DMS153 (cell line): ENCODE data around the gene TRMT44.
"Not testable (repeated sequence)": the region's sequence is repeated elsewhere in the genome, so short reads cannot be mapped to it uniquely, and the experiment has no call there.

Source experiments
- DNase-seq: peaks from one replicate; lab custom pipeline; 2025; lab: John Stamatoyannopoulos, UW

Gene TRMT44

DNA sequence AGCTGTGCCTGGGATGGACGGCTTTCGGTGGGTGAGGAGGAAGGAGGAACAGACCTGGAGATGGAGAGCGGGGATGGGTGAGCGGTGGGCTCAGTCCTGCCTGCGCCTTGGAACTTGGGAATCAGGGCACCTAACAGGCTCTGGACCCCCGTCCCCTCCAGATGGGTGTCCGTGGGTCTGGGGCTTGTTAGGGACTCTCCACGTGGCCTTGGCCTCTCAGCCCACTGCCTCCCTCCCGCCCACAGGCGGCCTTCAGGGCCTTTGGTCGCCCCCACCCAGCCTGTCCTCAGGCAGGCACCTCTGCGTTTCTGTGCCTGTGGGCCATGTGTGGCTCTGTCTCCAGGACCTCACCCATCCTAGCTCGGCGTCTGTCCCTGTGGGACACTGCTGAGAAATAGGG, 29.0 kb downstream of the TRMT44 start:
- DNase-seq: no peak

DNA sequence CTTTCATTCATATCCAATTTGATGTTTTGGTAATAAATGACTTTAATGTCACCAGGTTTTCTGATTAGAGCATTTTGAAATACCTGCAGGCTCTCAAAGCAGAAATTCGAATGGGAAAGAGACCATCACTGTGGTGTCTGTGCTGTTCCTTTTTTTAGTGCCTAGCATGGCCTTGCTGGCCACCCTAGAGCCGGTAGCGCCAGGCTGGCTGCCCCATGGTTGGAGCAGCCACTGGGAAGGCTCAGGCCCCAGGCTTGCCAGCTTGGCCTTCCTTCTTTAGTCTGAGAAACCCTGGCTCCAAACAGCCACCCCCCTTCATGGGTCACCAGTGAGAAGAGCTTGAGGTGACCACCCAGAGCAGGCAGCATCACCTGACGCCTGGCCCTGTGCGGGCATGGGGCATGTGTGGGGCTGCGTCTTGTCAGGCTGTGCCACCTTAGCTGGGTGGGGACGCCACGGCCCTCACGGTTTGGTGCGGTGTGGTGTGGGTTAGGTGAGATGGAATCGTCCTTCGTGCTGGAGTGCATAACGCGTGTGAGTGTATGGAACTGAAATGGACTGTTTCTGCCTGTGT, 30.0 kb downstream of the TRMT44 start:
- DNase-seq: no peak

DNA sequence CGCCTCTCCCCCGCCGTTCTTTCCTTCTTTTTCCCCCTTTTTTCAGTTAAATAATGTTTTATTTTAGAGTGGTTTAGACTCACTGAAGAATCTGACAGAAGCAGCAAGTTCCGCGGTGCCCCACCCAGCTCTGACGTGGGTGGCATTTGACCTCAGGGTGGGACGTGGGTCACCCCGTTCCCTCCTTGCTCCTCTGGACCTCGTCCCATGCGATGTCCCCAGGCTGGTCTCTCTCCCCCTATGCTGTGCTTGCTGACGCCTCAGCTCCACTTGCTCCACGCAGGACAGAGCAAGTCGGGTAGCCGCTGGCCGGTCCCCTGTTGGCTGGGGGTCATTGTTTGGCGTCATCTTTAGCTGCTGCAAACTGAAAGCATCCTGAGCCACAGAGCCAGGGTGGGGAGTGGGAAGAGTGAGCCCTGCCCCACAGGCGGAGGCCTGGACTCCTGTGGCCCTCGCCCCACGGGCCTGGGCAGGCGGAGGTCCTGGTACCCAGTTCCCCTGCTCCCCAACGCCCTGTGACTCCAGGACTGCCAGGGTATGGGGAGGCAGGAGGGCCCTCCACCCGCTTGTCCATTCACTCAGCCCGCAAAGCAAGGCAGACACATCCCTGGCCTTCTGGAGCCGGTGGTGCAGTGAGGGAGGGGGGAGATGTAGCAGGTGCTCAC, 30.8 kb downstream of the TRMT44 start:
- DNase-seq: no peak

DNA sequence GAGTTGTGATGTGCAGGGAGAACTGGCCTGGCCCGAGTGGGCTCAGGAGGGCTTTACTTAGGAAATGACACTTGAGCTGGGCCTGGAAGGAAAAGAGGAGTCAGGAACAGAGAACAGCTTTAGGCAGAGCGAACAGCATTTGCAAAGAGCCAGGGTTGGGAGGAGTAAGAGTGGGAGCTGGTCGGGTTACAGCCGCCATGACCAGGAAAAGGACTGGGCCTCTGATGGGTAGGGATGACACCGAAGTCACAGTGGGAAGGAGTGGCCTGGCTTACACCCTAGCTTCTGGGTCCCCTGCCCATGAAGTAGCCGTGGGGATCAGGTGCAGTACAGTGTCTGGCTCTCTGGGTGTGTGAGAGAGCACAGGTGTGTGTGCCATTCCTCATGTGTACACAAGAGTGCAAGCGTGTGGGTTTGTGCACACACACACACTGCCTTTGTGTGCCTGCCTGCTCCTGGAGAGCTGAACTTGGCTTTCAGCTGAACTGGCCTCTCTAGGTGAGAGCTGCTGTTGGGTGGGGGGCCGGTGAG, 31.6 kb downstream of the TRMT44 start:
- DNase-seq: no peak

DNA sequence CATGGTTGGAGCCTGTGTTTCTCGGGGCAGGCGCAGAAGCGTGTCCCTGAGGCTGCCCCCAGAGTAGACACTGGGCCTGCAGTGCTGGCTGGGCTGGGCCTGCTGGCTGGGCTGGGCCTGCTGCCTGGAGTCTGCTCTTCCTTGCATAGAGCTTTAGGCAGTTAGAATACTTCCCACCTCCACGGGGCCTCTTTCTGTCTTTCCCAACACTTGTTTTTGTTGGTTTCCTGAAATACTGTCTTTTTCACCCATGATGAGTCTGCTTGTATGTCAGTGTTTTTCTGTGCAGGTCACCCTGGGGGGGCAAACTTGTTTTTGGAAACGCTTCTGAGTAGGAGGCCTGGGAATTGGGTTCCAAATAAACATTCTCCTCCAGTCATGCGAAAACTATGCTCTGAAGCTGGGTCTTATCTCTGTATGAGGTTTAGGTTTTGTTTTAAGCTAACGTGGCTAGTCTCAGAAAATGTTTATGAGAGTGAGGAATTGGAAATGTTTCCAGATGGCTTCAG, 32.2 kb downstream of the TRMT44 start:
- no peak for DNase-seq

- DNase-seq: no peak
Observed at GRCh38 chr4:8473198-8473919, 32.8 kb downstream of the TRMT44 start.

DNA sequence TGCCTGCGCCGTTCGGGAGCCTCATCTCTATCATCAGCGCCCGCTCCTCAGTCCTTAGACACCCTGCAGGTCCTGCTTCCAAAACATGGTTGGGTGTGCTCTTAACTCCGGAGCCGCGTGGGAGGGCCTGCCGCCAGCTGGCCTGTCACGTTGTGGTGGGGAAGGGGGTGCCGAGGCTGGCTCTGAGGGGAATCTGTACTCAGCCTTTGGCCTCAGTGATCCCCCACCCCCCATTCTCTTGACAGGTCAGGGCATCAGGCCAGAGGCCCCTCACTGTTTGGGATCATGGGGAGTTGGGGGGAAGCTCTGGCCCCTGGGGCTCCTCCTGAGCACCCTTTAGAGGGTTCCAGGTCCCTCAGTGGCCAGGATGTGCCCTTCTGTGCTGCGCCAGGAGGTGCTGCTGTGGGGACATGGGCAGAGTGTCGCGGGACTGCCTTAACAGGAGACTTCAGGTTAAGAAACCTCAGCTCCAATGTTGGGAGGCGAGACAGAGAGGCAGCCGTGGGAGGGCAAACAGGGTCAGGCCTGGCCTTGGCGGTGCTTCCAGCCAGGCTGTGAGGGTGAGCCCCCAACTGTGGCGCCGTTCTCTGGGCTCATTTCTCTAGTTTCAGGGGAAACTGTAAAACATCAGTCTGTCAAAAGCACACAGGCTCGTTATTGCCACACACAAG, 33.5 kb downstream of the TRMT44 start:
- no peak for DNase-seq

- no peak for DNase-seq
Observed at GRCh38 chr4:8474856-8475255, 34.3 kb downstream of the TRMT44 start.

DNA sequence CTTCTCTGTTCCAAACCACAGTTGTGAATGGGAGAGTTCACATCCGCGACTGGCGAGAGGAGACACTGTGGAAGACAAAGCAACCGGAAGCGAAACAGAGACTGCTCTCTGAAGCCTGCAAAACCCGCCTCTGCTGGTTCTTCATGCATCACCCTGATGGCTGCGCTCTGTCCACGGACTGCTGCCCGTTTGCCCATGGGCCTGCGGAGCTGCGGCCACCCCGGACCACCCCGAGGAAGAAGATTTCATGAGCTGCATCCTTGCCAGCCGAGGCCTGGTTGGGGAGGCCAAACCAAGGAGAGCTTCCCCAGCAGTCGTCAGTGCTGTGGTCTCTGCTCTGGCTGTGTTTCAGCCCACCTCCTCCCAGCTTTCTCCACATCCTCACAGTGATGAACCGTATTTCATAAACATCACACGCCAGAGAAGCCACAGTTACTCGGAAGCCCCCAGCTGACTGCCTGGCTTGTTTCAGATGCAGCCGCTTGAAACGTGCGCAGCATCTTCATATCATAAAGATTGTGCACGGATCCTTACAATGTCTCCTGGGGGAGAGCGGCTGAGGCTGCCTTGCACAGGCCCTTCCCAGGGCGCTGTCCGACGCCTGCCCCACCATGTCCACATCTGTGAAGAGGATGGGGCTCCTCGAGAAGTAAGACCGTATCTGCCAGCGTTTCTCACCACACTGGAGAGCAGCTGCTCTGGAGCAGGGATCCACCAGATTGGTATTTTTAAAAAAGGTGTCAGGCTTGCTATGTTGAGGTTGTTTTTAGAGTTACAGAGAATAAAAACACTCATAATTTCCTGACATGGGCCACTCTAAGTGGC, 35.4 kb downstream of the TRMT44 start:
- no peak for DNase-seq

- no peak for DNase-seq
Observed at GRCh38 chr4:8477095-8477635, 36.6 kb downstream of the TRMT44 start.

DNA sequence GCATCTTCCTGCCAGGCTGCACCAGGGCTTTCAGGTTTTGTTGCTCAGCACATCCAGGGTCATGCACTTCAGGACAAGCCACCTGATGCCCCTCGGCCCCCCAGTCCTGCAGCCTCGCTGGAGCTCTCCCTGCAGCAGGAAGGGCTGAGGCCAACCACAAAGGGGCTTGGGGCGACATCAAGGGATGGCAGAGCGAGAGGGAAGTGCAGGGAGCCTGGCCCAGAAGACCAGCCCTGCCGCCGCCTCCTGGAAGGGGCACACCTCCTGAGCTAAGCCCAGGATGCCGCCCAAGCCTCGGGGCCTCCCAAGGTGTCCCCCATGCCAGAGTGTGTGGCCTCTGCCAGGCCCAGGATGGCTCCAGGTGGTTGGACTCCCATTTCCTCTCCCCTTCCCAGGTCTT, 37.1 kb downstream of the TRMT44 start:
- no peak for DNase-seq

- no peak for DNase-seq
Observed at GRCh38 chr4:8478371-8478770, 37.8 kb downstream of the TRMT44 start.

GRCh38 chr4:8478801-8479744, 38.5 kb downstream of the TRMT44 start:
- no peak for DNase-seq

- DNase-seq: no peak
Observed at GRCh38 chr4:8480221-8480620, 39.6 kb downstream of the TRMT44 start.

GRCh38 chr4:8486643-8487042, 46.1 kb downstream of the TRMT44 start:
- DNase-seq: not testable (repeated sequence)

DNA sequence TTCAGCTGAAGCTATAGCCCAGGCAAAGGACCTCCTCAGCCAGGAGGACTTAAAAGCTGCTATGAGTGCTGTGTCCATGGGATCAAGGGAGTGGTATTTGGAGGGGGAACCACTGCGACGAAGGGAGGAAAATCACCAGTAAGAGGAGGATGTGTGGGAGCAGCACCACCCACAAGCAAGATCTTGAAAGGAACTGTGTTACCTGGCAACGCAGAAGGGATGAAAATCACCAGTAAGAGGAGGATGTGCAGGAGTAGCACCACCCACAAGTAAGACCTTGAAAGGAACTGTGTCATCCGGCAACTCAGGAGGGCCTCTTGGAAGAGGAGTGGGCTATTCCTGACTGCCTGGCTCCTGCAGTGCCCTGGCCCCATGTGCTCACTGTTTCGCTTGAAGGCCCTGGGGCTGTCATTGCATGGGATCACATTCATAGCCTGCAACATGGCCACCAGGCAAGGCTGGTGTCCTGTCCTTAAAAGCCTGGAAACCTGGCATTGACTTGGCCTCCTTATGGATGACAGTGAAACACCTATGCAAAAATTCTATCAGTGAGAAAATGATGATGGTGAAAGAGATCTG, 48.3 kb downstream of the TRMT44 start:
- no peak for DNase-seq

DNA sequence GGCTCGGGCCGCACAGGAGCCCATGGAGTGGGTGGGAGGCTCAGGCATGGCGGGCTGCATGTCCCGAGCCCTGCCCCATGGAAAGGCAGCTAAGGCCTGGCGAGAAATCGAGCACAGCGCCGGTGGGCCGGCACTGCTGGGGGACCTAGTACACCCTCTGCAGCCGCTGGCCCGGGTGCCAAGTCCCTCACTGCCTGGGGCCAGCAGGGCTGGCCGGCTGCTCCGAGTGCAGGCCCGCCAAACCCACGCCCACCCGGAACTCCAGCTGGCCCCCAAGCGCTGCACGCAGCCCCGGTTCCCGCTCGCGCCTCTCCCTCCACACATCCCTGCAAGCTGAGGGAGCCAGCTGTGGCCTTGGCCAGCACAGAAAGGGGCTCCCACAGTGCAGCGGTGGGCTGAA, 50.9 kb downstream of the TRMT44 start:
- DNase-seq: not testable (repeated sequence)

GRCh38 chr4:8492174-8492573, 51.6 kb downstream of the TRMT44 start:
- DNase-seq: no peak

DNA sequence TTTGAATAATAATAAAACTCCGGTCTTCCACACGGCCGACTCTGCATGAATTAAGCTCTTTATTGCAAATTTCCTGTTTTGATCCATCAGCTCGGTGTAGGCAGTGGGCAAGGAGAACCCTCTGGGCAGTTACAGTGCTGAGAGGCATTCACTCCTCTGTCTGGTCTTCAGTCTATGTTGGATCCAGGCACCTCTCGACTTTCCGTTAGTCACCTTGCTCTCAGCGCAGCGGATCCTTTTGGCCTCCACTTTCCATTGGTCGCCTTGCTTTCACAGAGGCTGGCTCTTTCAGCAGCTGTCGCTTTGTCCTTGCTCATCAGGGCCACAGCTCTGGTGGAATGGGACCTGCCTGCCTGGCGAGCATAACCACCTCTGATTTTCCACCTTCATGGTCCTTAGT, 52.9 kb downstream of the TRMT44 start:
- no peak for DNase-seq

DNA sequence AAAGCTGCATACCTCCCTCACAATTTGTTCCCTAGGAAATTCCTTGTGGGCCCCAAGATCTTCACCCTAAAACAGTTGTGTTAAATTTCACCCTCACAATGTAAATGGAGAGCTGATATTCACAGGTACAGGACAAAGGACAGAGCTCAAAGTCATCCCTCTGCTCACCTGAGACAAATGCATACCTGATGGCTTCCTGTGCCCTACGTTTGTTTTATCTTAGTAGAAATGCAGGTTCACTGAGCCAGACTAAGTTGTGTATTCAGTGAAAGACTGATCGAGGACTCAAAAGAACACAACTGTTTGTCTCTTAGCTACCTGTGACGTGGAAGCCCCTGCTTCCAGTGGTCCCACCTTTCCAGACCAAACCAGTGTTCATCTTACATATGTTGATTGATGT, 53.6 kb downstream of the TRMT44 start:
- DNase-seq: no peak
